Peyer's patch (tissue), 4 donors: ENCODE measurements around the gene JPH3.

Source experiments
- POLR2A ChIP-seq, 2 donors: fragments of 450-650 bp; IDR thresholded peaks; one replicate each; pipeline ENCODE4 v1.5.1; 2017; ENCODE audit warnings: antibody characterized with exemption in 2 of 2, mild to moderate bottlenecking in 2 of 2, moderate library complexity in 2 of 2
- TF ChIP-seq, protein P1 (sequence below), 6 experiments: fragments of 450-650 bp in 4 of 6; fragments of 200-600 bp in 2 of 6; sonication (generic) in 1 of 6; IDR thresholded peaks; one replicate each; pipeline ENCODE4 v1.5.1; 2017 to 2019; ENCODE audit warnings: antibody characterized with exemption in 6 of 6, mild to moderate bottlenecking in 3 of 6, moderate library complexity in 1 of 6

DNA sequence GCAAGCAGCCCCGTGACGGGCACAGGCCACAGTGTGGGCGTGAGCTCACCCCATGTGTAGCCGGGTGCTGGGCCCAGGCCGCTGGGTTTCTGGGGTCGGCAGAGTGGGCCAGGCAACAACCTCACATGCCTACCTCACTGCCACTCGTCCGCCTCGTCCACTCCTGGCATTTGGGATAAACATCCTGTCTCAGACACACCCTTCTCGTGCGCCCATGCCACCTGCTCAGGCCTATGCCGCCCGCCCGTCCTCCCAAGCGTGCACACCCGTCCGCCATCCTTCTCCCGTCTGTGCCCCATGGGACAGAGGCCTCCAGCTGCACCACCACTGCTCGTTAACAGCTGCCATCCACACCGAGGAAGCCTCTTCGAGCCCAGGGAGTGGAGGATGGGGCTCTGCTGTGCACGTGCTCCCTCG lies 99.2 kb downstream of the JPH3 start:
- TF ChIP-seq, protein P1, sequence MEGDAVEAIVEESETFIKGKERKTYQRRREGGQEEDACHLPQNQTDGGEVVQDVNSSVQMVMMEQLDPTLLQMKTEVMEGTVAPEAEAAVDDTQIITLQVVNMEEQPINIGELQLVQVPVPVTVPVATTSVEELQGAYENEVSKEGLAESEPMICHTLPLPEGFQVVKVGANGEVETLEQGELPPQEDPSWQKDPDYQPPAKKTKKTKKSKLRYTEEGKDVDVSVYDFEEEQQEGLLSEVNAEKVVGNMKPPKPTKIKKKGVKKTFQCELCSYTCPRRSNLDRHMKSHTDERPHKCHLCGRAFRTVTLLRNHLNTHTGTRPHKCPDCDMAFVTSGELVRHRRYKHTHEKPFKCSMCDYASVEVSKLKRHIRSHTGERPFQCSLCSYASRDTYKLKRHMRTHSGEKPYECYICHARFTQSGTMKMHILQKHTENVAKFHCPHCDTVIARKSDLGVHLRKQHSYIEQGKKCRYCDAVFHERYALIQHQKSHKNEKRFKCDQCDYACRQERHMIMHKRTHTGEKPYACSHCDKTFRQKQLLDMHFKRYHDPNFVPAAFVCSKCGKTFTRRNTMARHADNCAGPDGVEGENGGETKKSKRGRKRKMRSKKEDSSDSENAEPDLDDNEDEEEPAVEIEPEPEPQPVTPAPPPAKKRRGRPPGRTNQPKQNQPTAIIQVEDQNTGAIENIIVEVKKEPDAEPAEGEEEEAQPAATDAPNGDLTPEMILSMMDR (IDR thresholded peaks at IDR 0.05): no peak
- no peak for TF ChIP-seq POLR2A (IDR thresholded peaks at IDR 0.05)
